Measurements from ENCODE around the gene FSTL4. TPM values are rescaled to one million over a fixed set of nuclear protein-coding genes. Genes with fewer than 3 reads are reported as not detected.

FSTL4 gene
- total RNA-seq, 4 donors from 2014 or later, result 0.27 TPM; not detected in 3

DNA sequence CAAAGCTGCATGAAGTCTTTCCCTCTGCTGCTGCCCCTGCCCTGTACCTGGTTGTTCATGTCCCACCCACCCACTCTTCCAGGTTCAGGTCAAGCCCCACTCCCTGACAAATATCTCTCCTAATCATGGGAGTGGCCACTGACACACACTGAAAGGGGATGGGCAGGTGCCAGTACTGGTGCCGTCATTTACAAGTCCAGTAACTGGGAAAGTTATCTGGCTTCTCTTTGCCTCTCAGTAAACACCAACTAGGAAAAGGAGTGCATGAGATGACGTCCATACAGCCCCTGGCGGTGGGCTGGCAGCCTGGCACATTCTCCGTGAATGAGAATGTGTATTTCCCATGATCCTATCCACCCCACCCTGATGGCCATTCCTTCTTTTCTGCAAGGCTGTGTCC lies 225.2 kb downstream of the FSTL4 start:
- 63% methylated on average over 4 of the region's 4 CpGs; no CpG with 5 or more reads in 1 of the 2 donors for WGBS, 2 donors (ENCODE audit: low coverage in 1 of 2)
- in situ Hi-C loops (cut with MboI; ENCODE audit: low pct_ligation_motif_present in 1 of 4, low pct_unique_long_range_greater_than_20kb in 1 of 4, low sequenced_read_pairs in 3 of 4), result no loop called here

DNA sequence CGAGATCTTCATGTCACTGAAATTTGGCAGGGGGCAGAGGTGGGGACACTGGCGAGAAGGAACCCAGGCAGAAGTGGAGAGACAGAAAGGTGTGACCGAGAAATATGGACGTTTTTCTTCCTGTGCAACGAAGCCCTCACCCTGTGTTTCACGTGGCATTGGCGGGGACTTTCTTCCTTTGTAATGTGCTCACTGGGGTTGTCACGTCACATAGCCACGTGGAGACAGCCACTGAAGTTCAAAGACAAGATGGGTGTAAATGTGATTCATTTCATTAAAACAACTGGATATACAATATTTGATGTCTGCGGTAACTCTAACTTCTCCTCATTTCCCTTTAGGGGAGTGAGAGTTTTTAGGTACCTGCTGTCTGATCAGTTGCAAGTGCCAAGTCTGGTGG lies 225.7 kb downstream of the FSTL4 start:
- no peak for DNase-seq
- 68 to 70% methylated on average over 9 to 10 of the region's 10 CpGs for WGBS, 2 donors (ENCODE audit: low coverage in 1 of 2)
- Histone ChIP-seq H3K9me3 (no peaks in the 10 kb centered on the region), H3K27me3 (no peaks in the 10 kb centered on the region), H3K4me1 (no peaks in the 10 kb centered on the region), H3K27ac (no peak overlapping the region), H3K36me3 (no peaks in the 10 kb centered on the region), H3K4me3 (no peak overlapping the region)
- intact Hi-C loops (cut with DNase I; ENCODE audit: low total_unique reads), result no loop called here
- TF ChIP-seq, protein P1, sequence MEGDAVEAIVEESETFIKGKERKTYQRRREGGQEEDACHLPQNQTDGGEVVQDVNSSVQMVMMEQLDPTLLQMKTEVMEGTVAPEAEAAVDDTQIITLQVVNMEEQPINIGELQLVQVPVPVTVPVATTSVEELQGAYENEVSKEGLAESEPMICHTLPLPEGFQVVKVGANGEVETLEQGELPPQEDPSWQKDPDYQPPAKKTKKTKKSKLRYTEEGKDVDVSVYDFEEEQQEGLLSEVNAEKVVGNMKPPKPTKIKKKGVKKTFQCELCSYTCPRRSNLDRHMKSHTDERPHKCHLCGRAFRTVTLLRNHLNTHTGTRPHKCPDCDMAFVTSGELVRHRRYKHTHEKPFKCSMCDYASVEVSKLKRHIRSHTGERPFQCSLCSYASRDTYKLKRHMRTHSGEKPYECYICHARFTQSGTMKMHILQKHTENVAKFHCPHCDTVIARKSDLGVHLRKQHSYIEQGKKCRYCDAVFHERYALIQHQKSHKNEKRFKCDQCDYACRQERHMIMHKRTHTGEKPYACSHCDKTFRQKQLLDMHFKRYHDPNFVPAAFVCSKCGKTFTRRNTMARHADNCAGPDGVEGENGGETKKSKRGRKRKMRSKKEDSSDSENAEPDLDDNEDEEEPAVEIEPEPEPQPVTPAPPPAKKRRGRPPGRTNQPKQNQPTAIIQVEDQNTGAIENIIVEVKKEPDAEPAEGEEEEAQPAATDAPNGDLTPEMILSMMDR (IDR thresholded peaks at IDR 0.05), result no peak
- TF ChIP-seq POLR2AphosphoS5 (IDR thresholded peaks at IDR 0.05) (no peak), POLR2A (IDR thresholded peaks at IDR 0.05) (no peak), EP300 (IDR thresholded peaks at IDR 0.05; ENCODE audit: low read depth) (no peak)
- in situ Hi-C loops (cut with MboI; ENCODE audit: low pct_ligation_motif_present in 1 of 4, low pct_unique_long_range_greater_than_20kb in 1 of 4, low sequenced_read_pairs in 3 of 4), result no loop called here

More for the DNA sequence above, 225.2 kb downstream of the FSTL4 start:
- TF ChIP-seq, protein P1 (IDR thresholded peaks at IDR 0.05), result no peak
- TF ChIP-seq POLR2A (IDR thresholded peaks at IDR 0.05) (no peak), POLR2AphosphoS5 (IDR thresholded peaks at IDR 0.05) (no peak), EP300 (IDR thresholded peaks at IDR 0.05; ENCODE audit: low read depth) (no peak)
- Histone ChIP-seq H3K4me1 (no peaks in the 10 kb centered on the region), H3K27me3 (no peaks in the 10 kb centered on the region), H3K9me3 (no peaks in the 10 kb centered on the region), H3K36me3 (no peaks in the 10 kb centered on the region), H3K4me3 (no peak overlapping the region), H3K27ac (no peak overlapping the region)
- DNase-seq, result no peak
- intact Hi-C loops (cut with DNase I; ENCODE audit: low total_unique reads), result no loop called here

DNA sequence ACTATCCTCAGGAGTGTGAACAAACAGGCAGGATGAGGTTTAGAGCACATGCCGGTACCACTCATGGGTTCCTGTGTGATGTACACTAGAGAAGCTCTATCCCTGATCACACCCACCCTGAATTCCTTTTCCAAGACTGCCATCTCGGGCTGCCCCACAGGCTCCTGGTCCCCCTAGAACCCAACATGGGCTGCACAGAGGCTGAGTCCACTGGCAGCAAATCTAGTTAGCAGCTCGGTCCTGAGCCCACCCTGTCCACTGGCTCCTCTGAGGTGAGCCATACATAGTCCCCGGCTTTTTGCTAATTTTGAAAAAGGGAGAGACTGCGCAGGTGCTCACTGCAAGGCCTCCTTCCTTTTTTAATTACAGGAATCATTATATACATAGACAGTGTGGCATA lies 227.0 kb downstream of the FSTL4 start:
- no peak overlapping the region for H3K27ac ChIP-seq
- no peak overlapping the region for H3K4me3 ChIP-seq
- in situ Hi-C loops (cut with MboI; ENCODE audit: low pct_ligation_motif_present in 1 of 4, low pct_unique_long_range_greater_than_20kb in 1 of 4, low sequenced_read_pairs in 3 of 4) (no loop called here), intact Hi-C loops (cut with DNase I; ENCODE audit: low total_unique reads) (no loop called here)
- DNase-seq, result no peak
- no peaks in the 10 kb centered on the region for H3K27me3 ChIP-seq
- TF ChIP-seq POLR2AphosphoS5 (IDR thresholded peaks at IDR 0.05), result no peak
- no peak for TF ChIP-seq POLR2A (IDR thresholded peaks at IDR 0.05)
- no peak for TF ChIP-seq EP300 (IDR thresholded peaks at IDR 0.05; ENCODE audit: low read depth)
- TF ChIP-seq, protein P1 (IDR thresholded peaks at IDR 0.05), result no peak
- no peaks in the 10 kb centered on the region for H3K36me3 ChIP-seq
- H3K4me1 ChIP-seq, result no peaks in the 10 kb centered on the region
- WGBS, 2 donors (ENCODE audit: low coverage in 1 of 2), result 98 to 100% methylated on average over 3 to 5 of the region's 5 CpGs
- H3K9me3 ChIP-seq, result no peaks in the 10 kb centered on the region

DNA sequence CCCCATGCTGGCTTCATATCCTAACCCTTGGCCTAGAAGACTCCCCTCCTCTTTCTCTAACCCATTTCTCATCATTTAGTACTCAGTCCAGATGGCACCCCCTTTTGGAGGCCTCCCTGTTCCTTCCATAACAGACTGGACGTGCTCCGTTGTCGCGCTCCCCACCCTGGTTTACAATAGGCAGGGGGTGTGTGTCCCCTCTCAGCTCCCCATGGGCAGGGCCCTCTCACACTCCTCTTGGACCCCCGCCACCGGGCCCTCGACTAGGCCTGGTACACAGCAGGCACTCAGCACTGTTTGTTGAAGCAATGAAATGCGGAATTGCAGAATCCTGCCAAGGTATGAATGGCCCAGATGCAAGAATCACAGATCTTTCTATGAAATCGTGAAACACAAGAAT lies 227.4 kb downstream of the FSTL4 start:
- Histone ChIP-seq H3K9me3 (no peaks in the 10 kb centered on the region), H3K27me3 (no peaks in the 10 kb centered on the region), H3K4me1 (no peaks in the 10 kb centered on the region), H3K36me3 (no peaks in the 10 kb centered on the region), H3K27ac (no peak overlapping the region), H3K4me3 (no peak overlapping the region)
- 93 to 97% methylated on average over 4 to 9 of the region's 9 CpGs for WGBS, 2 donors (ENCODE audit: low coverage in 1 of 2)
- no peak for TF ChIP-seq POLR2AphosphoS5 (IDR thresholded peaks at IDR 0.05)
- TF ChIP-seq, protein P1 (IDR thresholded peaks at IDR 0.05), result no peak
- TF ChIP-seq POLR2A (IDR thresholded peaks at IDR 0.05), result no peak
- TF ChIP-seq EP300 (IDR thresholded peaks at IDR 0.05; ENCODE audit: low read depth), result no peak
- no peak for DNase-seq
- in situ Hi-C loops (cut with MboI; ENCODE audit: low pct_ligation_motif_present in 1 of 4, low pct_unique_long_range_greater_than_20kb in 1 of 4, low sequenced_read_pairs in 3 of 4) (no loop called here), intact Hi-C loops (cut with DNase I; ENCODE audit: low total_unique reads) (no loop called here)

Data from transverse colon (tissue), 4 donors.